Measurements from ENCODE around the gene MAST1.
"Not testable (repeated sequence)": the region's sequence is repeated elsewhere in the genome, so short reads cannot be mapped to it uniquely, and the experiment has no call there.

The MAST1 gene

DNA sequence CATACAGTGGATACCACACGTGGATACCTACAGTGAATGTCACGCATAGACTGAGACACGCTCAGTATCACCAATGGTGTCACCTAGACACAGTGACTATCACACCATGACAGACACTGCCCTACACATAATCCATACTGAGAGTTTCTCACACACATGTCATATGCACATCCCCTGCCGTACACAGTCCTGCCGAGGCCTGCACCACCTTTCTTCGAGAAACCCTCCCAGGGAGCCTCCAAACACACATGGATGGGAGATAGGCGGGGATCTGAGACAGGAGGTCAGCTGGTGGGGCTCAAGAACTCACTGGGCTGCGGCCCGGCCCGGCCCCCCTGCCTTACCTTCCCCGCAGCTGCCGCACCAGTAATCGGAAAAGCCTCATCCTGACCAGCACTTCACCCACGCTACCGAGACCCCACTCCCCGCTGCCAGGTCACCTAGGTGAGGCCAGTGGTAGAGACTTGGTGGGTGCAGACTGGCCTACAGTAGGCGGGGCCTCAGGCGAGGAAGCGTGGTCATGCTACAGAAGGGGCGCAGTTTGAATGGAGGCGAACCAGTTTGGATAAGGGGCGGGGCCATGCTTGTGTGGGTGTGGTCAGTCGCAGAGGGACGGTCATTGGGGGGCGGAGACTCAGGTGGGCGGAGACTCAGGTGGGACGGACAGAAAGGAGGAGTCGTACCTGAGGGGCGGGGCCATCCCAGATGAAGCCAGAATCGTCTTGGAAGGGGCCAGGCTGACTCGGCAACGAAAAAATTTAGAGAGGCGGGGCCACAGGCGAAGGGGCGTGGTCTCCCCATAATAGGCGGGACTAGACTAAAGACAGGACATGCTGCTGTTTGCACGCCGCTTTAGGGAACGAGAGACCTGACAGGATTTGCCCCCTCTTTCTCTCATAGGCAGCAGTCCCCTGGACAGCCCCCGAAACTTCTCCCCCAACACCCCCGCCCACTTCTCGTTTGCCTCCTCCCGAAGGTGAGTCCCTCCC is 2.1 kb downstream of the MAST1 start:
- no peak for DNase-seq (ENCODE audit: low spot score)

- DNase-seq (ENCODE audit: low spot score): no peak
Measured at GRCh38 chr19:12841094-12841493, 2.8 kb downstream of the MAST1 start.

DNA sequence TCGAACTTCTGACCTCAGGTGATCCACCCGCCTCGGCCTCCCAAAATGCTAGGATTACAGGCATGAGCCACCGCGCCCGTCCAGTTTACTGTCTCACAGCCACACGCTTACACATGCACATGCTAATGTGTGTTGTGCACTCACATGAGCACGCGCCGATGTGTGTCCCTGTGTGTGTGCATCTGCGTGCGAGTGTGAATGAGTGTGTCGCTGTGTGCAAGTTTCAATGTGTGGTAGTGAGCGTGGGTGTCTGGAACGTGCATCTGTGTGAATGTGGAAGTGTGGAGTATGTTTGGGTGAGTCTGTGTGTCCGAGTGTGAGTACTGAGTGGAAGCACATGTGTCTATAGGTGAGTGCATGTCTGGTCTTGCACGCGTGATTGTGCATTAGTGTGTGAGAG is 4.2 kb downstream of the MAST1 start:
- DNase-seq (ENCODE audit: low spot score): no peak

- no peak for DNase-seq (ENCODE audit: low spot score)
Measured at GRCh38 chr19:12843328-12843727, 5.0 kb downstream of the MAST1 start.

DNA sequence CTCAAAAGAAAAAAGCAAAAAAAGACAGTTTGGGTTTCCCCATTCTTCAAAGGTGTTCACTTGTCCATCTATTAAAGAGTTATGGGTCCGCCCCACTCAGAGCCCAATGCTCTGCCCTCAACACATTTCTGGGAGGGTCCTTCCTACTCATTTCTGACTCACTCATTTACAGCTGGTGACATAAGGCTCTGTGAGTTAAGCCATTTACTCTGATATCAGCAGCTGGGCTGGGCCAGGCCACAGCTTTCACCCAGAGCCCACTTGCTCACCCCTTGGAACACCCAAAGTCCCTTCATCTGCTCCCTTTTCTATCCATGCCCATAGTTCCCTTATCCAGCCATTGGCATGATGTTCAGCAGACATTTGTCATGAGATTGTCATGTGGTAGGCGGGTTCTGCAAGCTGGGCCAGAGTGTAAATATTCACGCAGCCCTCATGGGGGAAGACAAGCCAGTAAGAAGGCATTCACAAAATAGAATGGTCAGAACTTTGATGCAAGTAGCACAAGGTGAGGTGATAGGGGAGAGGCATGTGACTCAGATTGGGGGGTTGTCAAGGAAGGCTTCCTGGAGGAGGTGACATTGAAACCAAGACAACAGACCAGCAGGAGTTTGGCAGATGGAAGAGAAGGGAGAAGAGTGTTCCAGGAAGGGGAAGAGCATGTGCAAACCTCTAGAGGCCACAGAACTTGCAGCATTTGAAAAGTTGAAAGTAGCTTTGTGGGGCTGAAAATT is 5.9 kb downstream of the MAST1 start:
- no peak for DNase-seq (ENCODE audit: low spot score)

GRCh38 chr19:12846613-12847012 is 8.3 kb downstream of the MAST1 start:
- not testable (repeated sequence) for DNase-seq (ENCODE audit: low spot score)

GRCh38 chr19:12847159-12848139 is 9.1 kb downstream of the MAST1 start:
- peak; percentile 84 for DNase-seq (ENCODE audit: low spot score)

GRCh38 chr19:12856653-12857052 is 18.3 kb downstream of the MAST1 start:
- DNase-seq (ENCODE audit: low spot score): no peak

DNA sequence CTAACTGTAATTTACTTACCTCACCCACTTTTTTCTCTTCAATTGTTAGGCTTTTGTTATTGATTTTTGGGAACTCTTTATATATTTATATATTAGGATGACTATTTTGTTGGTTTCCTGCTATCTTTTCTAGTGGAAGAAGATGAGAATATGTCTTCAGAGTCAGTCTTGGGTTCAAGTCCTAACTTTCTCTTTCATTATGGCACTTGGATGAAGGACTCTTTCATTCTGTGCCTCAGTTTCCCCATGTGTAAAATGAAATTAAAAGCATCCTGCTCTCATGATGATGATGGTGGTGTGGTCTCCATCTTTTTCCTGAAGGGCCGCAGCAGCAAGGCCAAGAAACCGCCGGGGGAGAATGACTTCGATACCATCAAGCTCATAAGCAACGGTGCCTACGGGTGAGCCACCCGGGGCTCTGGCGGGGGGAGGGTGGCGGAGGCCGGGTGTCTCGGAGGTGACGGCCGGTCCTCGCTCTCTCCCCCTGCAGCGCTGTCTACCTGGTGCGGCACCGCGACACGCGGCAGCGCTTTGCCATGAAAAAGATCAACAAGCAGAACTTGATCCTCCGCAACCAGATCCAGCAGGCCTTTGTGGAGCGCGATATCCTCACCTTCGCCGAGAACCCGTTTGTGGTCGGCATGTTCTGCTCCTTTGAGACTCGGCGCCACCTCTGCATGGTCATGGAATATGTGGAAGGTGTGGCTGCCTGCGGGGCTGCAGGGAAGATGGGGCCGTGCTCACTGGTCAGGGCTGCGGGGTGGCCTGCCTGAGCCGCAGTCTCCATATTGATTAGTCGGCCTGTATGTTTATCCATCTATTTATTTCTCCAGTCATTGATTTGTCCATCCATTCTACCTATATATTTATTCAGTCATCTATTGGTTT is 20.0 kb downstream of the MAST1 start:
- no peak for DNase-seq (ENCODE audit: low spot score)

GRCh38 chr19:12859546-12859945 is 21.2 kb downstream of the MAST1 start:
- DNase-seq (ENCODE audit: low spot score): no peak

DNA sequence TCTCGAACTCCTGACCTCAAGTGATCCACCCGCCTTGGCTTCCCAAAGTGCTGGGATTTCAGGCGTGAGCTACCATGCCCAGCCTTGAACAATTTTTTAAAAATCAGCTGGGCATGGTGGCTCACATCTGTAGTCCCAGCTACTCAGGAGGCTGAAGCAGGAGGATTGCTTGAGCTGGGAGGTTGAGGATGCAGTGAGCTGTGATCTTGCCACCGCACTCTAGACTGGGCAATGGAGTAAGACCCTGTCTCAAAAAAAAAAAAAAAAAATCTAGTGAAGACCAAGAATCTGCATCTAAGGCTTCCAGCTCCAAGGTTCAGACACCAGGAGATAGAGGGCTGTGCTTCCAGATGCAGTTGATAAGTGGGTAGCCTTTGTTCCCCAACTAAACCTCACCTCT is 25.8 kb downstream of the MAST1 start:
- DNase-seq (ENCODE audit: low spot score): no peak

- no peak for DNase-seq (ENCODE audit: low spot score)
Measured at GRCh38 chr19:12864721-12865715, 26.7 kb downstream of the MAST1 start.

DNA sequence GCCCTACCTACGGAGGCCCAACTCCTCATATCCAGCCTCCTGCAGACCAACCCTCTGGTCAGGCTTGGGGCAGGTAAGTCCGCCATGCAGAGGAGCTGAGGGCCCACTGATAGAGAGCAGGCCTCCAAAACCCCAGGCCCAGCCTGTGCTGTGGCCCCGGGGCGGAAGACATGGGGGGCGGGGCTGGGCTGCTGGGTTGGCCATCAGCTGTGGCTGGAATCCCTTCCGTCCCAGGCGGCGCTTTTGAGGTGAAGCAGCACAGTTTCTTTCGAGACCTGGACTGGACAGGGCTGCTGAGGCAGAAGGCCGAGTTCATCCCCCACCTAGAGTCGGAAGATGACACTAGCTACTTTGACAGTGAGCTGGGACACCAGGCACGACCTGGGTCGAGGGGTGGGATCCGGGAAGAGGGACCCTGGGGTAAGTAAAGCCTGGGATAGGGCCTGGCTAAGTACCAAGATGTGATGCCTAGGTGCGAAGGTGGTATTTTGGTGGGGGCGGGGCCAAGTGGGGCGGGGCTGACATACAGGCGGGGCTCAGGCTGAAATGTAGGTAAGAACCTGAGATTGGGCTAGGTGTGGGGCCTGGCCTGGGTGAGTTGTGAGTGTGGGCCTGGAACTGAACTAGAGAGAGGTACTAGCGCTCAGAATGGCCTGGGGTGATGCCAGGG is 27.6 kb downstream of the MAST1 start:
- DNase-seq (ENCODE audit: low spot score): no peak

DNA sequence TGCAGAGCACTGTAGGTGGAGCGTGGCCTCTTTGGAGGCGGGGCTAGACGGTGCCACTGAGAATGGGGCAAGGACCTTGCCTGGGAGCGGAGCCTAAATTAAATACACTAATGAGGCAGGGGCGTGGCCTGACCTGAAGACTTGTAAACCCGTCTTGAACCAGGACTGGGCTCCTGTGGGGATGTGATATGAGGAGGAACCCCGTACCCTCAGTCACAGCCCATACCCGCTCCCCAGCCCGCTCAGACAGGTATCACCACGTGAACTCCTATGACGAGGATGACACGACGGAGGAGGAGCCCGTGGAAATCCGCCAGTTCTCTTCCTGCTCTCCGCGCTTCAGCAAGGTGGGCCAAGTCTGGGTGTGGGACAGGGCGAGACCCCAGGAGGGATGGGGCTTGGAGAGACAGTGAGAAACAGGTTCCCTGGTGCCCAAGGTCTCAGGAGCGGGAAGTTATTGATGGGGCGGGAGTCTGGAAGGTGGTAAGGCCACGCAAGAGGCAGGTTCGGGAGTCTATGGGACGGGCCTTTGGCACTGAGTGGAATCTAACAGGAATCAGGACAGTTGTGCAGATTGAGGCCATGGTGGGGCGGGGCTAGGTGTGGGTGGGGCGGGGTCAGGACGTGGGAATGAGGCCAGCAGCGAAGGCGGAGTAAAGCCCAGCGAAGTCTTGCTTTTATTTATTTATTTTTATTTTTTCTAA is 28.3 kb downstream of the MAST1 start:
- no peak for DNase-seq (ENCODE audit: low spot score)

DNA sequence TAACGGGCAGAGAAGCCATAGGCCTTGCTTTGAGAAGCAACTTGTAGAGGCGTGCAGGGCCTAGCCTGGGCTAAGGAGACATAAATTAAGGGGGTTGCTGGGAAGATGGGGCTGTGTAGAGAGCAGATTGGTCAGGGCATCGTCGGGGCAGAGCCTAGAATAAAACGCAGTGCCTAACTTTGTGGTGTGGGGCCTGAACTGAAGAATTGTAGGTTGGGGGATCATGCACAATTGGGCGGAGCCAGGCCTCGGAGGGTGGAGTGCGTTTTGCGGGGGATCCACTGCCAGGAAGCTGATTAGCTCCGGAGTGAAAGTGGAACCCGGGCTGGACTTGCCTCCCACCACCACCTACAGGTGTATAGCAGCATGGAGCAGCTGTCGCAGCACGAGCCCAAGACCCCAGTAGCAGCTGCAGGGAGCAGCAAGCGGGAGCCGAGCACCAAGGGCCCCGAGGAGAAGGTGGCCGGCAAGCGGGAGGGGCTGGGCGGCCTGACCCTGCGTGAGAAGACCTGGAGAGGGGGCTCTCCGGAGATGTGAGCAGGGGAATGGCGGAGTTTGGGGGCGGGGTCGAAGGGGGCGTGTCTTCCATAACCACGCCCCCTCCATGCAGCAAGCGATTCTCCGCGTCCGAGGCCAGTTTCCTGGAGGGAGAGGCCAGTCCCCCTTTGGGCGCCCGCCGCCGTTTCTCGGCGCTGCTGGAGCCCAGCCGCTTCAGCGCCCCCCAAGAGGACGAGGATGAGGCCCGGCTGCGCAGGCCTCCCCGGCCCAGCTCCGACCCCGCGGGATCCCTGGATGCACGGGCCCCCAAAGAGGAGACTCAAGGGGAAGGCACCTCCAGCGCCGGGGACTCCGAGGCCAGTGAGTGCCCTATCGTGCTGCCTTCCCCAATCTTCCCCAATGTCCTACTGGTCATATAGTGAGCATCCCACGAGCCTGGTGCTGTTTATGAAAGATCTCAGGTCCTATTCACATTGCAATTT is 29.1 kb downstream of the MAST1 start:
- peak; percentile 37 for DNase-seq (ENCODE audit: low spot score)

GRCh38 chr19:12868540-12869112 is 30.3 kb downstream of the MAST1 start:
- no peak for DNase-seq (ENCODE audit: low spot score)

GRCh38 chr19:12871681-12872080 is 33.4 kb downstream of the MAST1 start:
- no peak for DNase-seq (ENCODE audit: low spot score)

Measured in CD4-positive, alpha-beta T cell treated with Interleukin-15 for 4 hours (primary cell).